ENCODE measurements around the gene FAM13A. TPM values are rescaled to one million over a fixed set of nuclear protein-coding genes. Genes with fewer than 3 reads are reported as not detected.

The FAM13A gene
- total and polyA plus RNA-seq, 2 donors (not counting 1 experiment from before 2014, with no cell fraction given), result 0.51 to 2.1 TPM

GRCh38 chr4:88998891-88999290 lies 58.1 kb downstream of the FAM13A start:
- H3K36me3 ChIP-seq (replicated peaks in 1 of 2; ENCODE audit: control extremely low read depth in 1 of 2, control insufficient read depth in 1 of 2, extremely low read depth in 1 of 2, insufficient read depth in 2 of 2, low read length in 1 of 2), result no peaks in the 10 kb centered on the region
- ATAC-seq (ENCODE audit: low read depth), result no peak
- H3K27me3 ChIP-seq (replicated peaks in 1 of 4; ENCODE audit: control extremely low read depth in 1 of 4, control insufficient read depth in 3 of 4, insufficient read depth in 4 of 4, low read length in 3 of 4), result no peaks in the 10 kb centered on the region
- intact Hi-C loops (cut with micrococcal nuclease), result no loop called here
- no peak overlapping the region for H3K27ac Mint-ChIP-seq
- no CpG with 5 or more reads among the region's 3 CpGs for WGBS (ENCODE audit: insufficient coverage)
- no peaks in the 10 kb centered on the region for H3K4me1 Mint-ChIP-seq
- H3K4me1 ChIP-seq (ENCODE audit: control insufficient read depth in 2 of 2, insufficient read depth in 2 of 2, low read length in 2 of 2), result no peaks in the 10 kb centered on the region
- no peak overlapping the region for H3K27ac ChIP-seq (ENCODE audit: low read length in 2 of 2)
- no peak overlapping the region for H2AFZ ChIP-seq (ENCODE audit: insufficient read depth, low read depth, low read length, poor library complexity, severe bottlenecking)
- no peak overlapping the region for H3K9ac ChIP-seq (ENCODE audit: low read length)
- H3K4me3 ChIP-seq (ENCODE audit: control extremely low read depth in 1 of 5, extremely low read depth in 1 of 5, insufficient read depth in 1 of 5, low read depth in 2 of 5, low read length in 4 of 5), result no peak overlapping the region
- POLR2A ChIA-PET, result no interaction called here
- no peaks in the 10 kb centered on the region for H3K9me3 ChIP-seq (ENCODE audit: control extremely low read depth in 1 of 3, control insufficient read depth in 2 of 3, insufficient read depth in 1 of 3, low read length in 2 of 3)
- no peaks in the 10 kb centered on the region for H3K79me2 ChIP-seq (ENCODE audit: control insufficient read depth, insufficient read depth, low read length)
- no peaks in the 10 kb centered on the region for H3K27me3 Mint-ChIP-seq
- H3K9me3 Mint-ChIP-seq (ENCODE audit: insufficient read depth), result no peaks in the 10 kb centered on the region
- no peak for DNase-seq
- TF ChIP-seq CTCF (IDR thresholded peaks at IDR 0.05) (no peak), EZH2 (IDR thresholded peaks at IDR 0.05; ENCODE audit: borderline replicate concordance, insufficient read depth, low read depth, low read length, poor library complexity, severe bottlenecking) (no peak)
- H3K4me2 ChIP-seq (replicated peaks; ENCODE audit: low read depth, low read length, poor library complexity, severe bottlenecking), result no peak overlapping the region
- H3K4me3 Mint-ChIP-seq, result no peak overlapping the region
- no peaks in the 10 kb centered on the region for H4K20me1 ChIP-seq (ENCODE audit: control insufficient read depth, insufficient read depth, low read length, poor library complexity, severe bottlenecking)
- CTCF ChIA-PET, result interaction anchor here (1.5 kb wide), 1 partner anchor 9 kb away, joined by 4 read pairs; no protein-coding TSS in a partner anchor

- no peak for TF ChIP-seq CTCF (IDR thresholded peaks at IDR 0.05)
- no peak for TF ChIP-seq EZH2 (IDR thresholded peaks at IDR 0.05; ENCODE audit: borderline replicate concordance, insufficient read depth, low read depth, low read length, poor library complexity, severe bottlenecking)
- DNase-seq (no peak), ATAC-seq (ENCODE audit: low read depth) (no peak)
- Histone ChIP-seq H3K9ac (ENCODE audit: low read length) (no peak overlapping the region), H4K20me1 (ENCODE audit: control insufficient read depth, insufficient read depth, low read length, poor library complexity, severe bottlenecking) (no peaks in the 10 kb centered on the region), H2AFZ (ENCODE audit: insufficient read depth, low read depth, low read length, poor library complexity, severe bottlenecking) (no peak overlapping the region), H3K9me3 (ENCODE audit: control extremely low read depth in 1 of 3, control insufficient read depth in 2 of 3, insufficient read depth in 1 of 3, low read length in 2 of 3) (no peaks in the 10 kb centered on the region), H3K27me3 (replicated peaks in 1 of 4; ENCODE audit: control extremely low read depth in 1 of 4, control insufficient read depth in 3 of 4, insufficient read depth in 4 of 4, low read length in 3 of 4) (no peaks in the 10 kb centered on the region), H3K36me3 (replicated peaks in 1 of 2; ENCODE audit: control extremely low read depth in 1 of 2, control insufficient read depth in 1 of 2, extremely low read depth in 1 of 2, insufficient read depth in 2 of 2, low read length in 1 of 2) (no peaks in the 10 kb centered on the region), H3K4me3 (ENCODE audit: control extremely low read depth in 1 of 5, extremely low read depth in 1 of 5, insufficient read depth in 1 of 5, low read depth in 2 of 5, low read length in 4 of 5) (no peak overlapping the region), H3K4me2 (replicated peaks; ENCODE audit: low read depth, low read length, poor library complexity, severe bottlenecking) (no peak overlapping the region), H3K27ac (ENCODE audit: low read length in 2 of 2) (no peak overlapping the region), H3K4me1 (ENCODE audit: control insufficient read depth in 2 of 2, insufficient read depth in 2 of 2, low read length in 2 of 2) (no peaks in the 10 kb centered on the region), H3K79me2 (ENCODE audit: control insufficient read depth, insufficient read depth, low read length) (no peaks in the 10 kb centered on the region)
- no peak overlapping the region for H3K4me3 Mint-ChIP-seq
- no peak overlapping the region for H3K27ac Mint-ChIP-seq
- no peaks in the 10 kb centered on the region for H3K9me3 Mint-ChIP-seq (ENCODE audit: insufficient read depth)
- H3K4me1 Mint-ChIP-seq, result no peaks in the 10 kb centered on the region
- ChIA-PET CTCF (no interaction called here), POLR2A (no interaction called here)
- H3K27me3 Mint-ChIP-seq, result no peaks in the 10 kb centered on the region
- intact Hi-C loops (cut with micrococcal nuclease), result no loop called here
These were observed 59.0 kb downstream of the FAM13A start for GRCh38 chr4:88998001-88998400.
